Mucosa of gallbladder (tissue), 1 donor: Measurements from ENCODE around the gene TMEM154. TPM values are rescaled to one million over a fixed set of nuclear protein-coding genes. Genes with fewer than 3 reads are reported as not detected.

Experiments used
- DNase-seq: peaks from one replicate; pipeline ENCODE4 v3.0.0-alpha.2; 2020; ENCODE audit warnings: low spot score
- total RNA-seq: library from RNA; stranded (reverse); gene quantifications from one replicate; pipeline ENCODE4 v1.2.1, GENCODE V29; 2021
- donor health status: DM: no; HTN: no; CAD: no.

The TMEM154 gene
- total RNA-seq, 1 donor from 2014 or later, result 2.2 TPM

DNA sequence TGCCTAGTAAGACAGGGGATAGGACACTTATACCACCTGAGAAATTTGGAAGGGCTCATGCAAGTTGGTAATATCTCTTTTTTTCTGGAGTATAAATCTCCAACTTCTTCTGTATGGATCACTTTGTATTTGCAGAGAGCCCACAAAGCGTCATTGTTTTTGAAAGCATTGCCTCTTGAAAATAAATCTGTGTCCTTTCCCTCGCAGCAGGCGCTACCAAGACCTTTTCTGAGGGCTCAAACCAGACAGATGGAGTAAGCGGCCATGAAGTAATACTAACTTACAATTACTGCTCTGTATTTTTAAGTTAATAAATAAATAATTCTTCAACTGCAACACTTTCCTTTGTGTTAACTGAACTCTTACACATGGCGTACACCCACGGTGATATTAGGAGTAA lies 87.9 kb downstream of the TMEM154 start:
- no peak for DNase-seq

DNA sequence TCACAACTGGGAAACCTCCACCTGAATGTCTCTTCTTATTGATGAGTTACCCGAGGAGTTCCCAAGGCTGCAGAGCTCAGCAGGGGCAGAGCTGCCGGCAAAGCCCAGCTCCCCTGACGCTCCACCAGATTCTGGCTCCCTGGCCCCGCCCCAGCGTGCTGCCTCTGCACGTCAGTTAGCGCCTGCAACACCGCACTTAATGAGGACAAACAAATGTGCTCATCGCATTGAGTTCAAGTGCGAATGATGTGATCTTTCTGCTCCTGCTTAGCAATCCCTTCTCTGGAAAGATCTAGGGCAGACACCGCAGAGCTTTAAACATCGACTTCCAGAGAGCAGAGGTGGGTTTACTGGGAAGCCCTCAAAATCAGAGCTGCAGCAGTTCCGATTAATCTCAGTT lies 88.4 kb downstream of the TMEM154 start:
- DNase-seq, result no peak

DNA sequence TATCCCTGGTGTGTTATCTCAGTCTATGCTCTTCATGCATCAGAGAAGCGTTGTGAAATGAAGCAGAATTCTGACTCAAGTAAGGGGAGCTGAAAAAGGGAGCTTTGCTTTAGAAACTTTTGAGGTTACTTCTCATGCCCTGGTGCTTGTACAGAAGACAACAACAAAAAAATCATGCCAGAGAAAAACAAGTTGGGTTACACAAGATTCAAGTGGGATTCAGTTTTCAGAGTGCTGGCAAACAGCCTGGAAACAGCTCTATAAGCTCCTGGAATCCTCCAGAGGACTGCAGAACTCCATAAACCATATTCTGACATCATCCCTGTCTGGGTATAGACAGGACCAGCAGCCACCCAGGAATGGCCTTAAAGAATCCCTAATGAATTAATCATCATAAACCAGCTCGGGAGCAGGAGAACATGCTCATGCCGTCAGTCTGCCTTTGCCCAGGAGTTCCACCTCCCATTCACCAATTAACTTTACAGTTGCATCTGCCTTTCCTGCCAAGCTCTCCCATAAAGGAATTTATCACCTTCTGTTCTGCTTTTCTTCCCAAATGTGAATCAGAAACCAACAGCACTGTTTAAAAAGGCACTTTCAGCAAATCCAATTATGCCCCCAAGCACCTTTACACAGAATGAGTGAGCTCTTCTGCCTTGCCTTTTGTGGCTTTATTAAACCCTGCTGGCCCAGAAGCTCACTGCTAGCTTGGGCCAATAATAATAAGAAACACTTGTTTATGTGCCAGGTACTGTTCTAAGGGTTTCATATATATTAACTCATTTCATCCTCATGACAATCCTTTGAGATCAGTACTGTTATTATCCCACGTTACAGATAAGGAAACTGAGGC lies 89.4 kb downstream of the TMEM154 start:
- no peak for DNase-seq

DNA sequence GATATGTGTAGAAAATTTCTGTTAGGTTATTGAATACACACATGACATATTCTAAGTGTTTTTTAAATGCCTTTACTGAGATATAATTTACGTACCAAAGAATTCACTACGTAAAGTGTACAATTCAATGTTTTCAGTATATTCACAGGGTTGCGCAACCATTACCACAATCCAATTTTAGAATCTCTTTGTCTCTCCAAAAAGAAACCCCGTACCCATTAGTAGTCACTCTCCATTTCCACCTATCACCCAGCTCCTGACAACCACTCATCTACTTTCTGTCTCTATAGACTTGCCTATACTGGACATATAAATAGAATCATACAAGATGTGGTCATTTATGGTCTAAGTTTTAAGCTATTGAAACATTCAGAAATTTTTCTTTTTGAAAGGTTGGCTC lies 90.9 kb downstream of the TMEM154 start:
- no peak for DNase-seq

DNA sequence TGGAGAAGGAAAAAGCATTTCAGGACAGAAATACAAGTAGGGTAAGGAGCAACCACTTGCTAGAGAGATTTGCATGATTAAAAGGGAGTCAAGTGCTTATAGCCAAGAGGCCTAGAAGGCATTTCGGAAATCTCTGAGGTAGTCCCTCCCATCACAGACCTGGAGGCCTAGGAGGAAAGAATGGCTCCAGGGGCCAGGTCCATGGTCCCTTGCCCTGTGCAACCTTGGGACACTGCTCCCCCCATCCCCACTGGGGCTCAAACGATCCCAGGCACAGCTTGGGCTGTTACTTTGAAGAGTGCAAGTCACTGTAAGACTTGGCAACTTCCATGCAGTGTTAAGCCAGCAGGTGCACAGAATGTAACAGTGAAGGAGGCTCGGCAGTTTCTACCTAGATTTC lies 92.7 kb downstream of the TMEM154 start:
- DNase-seq, result no peak

DNA sequence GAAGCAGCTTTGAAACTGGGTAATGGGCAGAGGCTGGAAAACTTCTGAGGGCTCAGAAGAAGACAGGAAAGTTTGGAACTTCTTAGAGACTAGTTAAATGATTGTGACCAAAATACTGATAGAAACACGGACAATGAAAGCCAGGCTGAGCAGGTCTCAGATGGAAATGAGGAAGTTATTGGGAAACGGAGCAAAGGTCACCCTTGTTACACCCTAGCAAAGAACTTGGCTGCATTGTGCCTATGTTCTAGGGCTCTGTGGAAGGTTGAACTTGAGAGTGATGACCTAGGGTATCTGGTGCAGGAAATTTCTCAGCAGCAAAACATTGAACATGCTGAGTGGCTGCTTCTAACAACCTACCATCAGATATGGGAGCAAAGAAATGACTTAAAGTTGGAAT lies 93.1 kb downstream of the TMEM154 start:
- no peak for DNase-seq

DNA sequence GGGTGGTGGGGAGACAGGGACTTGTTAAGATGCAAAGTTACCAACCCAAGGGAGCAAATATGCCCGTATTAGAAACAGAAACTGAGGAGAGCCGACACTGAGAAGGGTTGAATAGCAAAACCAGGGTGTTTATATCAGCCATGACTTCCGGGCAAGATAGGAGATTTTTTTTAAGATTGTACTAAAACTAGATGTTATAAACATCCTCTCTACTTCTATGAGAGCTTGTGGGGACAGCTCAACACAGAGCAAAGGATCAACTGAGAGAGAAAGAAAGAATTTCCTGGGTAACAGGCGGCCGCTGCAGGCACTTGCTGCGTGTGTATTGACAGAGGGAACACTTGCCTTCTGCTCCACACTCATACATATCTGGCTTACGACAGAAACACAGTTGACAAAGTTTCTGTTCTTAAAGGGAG lies 94.8 kb downstream of the TMEM154 start:
- DNase-seq, result no peak

DNA sequence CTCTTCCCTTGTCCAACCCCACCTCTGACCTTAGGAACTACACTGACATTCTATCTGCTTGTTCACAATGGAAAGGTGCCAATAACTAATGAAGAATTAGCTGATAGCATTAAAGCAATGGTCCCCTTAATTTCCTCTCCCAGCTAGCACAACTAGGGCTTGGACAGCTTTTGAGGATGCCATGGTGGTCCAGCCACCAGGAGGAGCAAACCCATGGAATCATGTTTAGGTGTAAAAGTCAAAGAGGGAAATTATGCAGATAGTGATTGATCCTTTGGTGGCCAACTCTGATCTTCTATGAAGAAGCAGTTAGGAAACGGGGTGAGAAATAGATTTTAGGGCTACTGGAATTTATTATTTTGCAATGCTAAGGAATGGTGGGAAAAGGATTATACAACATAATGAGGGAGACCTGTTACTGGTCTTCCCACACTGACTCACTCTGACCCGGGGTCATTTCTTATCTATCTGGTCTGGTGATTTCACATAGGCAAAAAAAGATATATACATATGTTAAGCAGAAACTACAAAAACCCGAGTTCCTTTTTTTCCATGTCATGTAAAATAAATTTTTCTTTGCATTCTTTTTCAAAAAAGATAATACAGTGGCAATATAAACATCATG lies 98.1 kb downstream of the TMEM154 start:
- DNase-seq, result no peak

DNA sequence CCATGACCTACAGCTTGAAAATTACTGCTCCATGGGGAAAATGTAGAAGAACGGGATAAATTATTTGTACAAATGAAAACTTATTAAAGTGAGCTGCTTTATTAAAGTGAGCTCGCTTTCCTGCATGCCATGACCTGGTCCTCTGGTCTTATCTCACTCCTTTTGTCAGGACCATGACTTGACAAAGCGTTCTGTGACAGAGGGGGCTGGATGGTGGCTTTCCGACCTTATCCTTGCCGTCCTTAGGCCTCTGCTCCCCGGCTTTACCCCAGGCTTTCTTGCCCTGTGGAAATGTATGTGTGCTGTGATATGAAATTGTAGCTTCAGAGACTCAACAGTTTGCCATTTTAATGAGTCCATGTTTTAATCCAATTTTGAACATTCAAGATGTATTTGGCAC lies 99.9 kb downstream of the TMEM154 start:
- DNase-seq, result no peak

DNA sequence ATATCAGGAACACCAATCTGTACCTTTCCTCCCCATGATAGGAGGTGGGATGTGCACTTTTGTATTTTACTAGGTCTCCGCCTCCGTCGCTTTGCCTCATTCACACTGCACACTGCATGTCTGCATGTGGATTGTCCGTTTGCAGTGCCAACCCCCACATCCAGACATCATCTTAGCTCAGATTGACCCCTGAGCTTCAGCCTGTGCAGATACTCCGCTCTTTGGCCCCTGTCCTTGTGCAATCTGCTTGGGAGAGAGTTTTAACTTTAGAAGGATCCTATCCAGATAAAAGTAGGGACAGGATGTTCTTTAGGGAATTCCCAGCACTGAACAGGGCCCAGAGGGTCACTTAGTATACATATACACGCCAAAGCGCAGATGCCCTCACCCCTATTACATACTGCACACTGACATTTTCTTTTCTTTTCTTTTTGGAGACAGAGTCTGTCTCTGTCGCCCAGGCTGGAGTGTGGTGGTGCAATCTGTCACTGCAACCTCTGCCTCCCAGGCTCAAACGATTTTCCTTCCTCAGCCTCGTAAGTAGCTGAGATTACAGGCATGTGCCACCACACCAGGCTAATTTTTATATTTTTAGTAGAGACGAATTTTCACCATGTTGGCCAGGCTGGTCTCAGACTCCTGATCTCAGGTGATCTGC lies 100.6 kb downstream of the TMEM154 start:
- no peak for DNase-seq

DNA sequence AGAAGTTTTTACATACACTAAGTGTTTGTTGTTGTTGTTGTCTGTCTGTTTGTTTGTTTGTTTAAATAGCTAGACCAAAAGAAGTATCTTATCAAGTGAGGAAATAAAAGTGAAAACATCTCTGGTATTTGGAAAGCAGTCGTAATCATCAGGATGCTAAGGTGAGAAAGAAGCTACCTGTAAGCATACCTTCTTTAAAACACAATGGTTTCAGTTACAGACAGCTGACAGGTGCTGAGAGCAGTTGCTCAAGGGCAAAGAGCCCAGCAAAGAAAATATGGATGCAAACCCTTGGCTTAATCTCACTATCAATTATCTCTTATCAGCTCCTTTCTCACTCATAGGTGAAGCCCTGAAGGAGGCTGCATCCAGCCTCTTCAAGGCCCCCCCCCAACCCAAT lies 101.1 kb downstream of the TMEM154 start:
- DNase-seq, result no peak

DNA sequence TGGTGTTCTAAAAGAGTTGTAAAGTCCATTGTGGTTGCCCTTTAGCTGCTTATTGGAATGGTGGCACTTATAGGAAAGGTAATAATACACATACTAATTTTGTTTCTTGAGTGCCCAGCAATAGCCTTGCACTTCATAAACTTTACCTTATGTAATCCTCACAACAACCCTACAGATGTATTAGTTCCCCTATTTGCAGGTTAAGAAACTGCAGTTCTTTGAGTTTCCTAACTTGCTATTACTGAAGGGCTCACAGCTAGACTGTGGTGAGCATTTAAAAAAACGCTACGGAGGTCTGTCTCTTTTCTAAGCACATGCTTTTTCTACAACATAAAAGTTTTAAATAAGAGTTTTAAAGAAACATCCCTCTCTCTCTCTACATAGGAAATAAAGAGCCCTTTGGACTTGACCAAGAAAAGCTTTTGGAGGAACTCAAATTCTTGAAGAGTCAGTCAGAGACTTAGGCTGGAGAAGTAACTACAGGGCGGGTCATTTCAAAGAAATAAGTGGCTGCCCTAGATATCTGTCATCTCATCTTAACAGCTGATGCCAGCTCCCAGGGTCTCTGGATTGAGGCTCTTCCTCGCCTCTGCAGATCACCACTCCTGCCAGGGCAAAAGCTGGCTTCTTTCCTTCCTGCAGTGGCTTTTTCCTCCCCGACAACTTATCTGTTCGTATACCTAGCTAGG lies 101.9 kb downstream of the TMEM154 start:
- DNase-seq, result no peak

DNA sequence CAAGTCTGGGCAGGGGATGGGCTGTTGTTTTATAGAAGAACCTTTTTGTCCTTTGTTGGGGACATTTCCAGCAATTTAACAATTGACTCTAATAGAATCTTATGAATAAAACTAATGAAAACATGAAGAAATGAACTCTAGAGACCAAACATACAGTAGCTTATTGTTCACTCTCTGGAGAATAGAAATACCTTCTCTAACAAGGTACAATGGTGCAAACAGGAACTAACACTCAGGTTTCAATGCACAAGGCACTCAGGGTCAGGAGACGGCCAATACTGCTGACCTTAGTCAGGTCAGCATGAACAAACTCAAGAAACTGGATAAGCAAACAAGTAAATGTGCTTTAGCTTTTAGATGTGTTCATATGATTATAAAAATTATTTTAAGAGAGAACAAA lies 104.3 kb downstream of the TMEM154 start:
- DNase-seq, result no peak

DNA sequence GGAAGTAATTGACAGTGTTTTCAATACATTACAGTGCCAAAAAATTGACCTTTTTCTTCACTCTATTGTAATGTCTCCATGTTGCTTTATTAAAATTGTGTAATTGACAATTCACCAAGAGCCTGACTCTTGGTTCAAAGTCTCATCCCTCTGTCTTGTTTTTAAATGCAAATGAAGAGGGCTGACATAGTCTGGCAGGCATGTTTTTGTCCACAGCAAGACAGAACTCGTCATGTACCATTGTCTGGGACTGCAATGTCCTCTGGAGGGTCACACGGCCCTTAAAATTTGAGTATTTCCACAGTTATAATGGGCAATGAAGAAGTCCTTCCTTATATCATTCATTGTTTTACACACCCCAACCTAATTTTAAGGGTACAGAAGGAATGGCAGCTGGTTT lies 105.9 kb downstream of the TMEM154 start:
- no peak for DNase-seq

DNA sequence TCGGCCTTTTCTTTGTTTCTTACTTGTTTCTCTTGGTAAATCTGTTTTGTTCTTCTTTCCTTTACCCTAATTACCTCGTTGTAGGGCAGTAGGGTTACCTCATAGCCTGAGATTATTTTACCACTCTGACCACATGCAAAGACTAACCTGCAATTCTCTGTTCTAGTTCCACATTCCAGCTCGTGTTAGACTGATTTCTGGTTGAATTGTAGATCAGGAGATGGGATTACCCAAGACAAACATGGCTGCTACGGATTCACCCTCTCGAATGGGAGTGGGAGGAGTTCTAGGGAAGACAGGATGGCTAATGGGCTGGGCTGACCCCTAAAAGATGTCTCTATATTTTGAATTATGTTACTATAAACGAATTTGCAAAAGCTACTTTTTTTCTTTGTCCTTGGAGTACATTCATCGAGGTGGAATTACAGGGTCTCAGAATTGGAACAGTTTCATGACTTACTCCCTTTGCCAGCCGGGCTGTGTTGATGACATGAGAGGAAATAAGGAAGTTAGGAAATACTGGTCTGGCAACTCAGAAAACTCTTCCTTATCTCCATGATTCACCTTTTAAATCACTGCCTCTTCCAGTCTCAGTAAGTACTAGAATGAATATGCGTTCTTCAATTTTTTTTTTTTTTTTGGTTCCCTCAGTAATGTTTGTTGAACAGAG lies 107.2 kb downstream of the TMEM154 start:
- no peak for DNase-seq

DNA sequence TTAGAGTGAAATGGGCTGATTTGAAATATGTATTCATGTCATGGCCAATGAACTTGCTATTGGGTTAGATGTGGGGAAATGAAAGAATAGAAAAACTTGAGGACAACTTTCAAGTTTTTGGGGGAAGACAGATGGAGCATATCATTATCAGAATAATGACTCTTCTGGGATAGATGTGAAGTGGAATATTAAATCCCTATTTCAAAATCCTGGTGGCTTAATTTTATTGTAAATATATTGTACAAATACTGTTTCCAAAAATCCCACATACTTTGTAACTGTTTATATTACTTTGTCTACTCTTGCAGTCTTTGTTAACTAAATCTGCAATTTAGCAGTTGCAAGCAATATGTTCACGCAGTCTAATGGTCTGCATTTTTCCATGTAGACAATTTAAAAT lies 108.0 kb downstream of the TMEM154 start:
- no peak for DNase-seq

DNA sequence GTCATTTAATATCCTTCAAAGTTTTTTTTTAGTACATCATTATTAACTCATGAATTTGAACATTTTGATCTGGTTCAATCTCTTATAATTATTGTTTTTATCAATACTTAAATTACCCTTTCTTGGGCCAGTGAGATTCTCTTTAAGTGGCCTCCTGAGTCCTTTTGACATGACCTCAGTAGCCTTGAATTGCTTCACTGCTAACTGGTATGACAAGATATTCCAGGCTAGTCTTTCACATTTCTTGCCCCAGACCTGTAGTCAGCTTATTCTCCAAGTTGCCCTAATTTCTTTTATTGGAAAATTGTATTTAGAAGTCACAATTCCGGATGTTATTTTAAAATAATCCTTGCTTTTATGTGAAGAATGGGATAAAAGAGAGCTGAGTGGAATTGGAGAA lies 108.5 kb downstream of the TMEM154 start:
- no peak for DNase-seq

Other genes starting within 250 kb of the TMEM154 start
- gene FBXW7, start 143.9 kb downstream of the TMEM154 start, total RNA-seq, result 29.7 TPM
- 0.92 TPM for gene TIGD4, start 99.7 kb upstream of the TMEM154 start, total RNA-seq
- gene ARFIP1, start 100.0 kb upstream of the TMEM154 start, total RNA-seq, result 44.4 TPM